Astrocyte (in vitro differentiated cells and primary cell): ENCODE measurements around the gene NR2C2.

ENCODE experiments used
- EZH2 ChIP-seq: IDR thresholded peaks from 2 replicates; pipeline ENCODE4 v1.6.1; 2012; ENCODE audit warnings: mild to moderate bottlenecking, low read length, inconsistent platforms; ENCODE audit not compliant: insufficient read depth
- TF ChIP-seq, protein P1 (sequence below): IDR thresholded peaks from 2 replicates; pipeline ENCODE4 v1.5.1; 2011; ENCODE audit warnings: low read depth, mild to moderate bottlenecking, inconsistent platforms, low read length, moderate library complexity; ENCODE audit not compliant: insufficient read depth

DNA sequence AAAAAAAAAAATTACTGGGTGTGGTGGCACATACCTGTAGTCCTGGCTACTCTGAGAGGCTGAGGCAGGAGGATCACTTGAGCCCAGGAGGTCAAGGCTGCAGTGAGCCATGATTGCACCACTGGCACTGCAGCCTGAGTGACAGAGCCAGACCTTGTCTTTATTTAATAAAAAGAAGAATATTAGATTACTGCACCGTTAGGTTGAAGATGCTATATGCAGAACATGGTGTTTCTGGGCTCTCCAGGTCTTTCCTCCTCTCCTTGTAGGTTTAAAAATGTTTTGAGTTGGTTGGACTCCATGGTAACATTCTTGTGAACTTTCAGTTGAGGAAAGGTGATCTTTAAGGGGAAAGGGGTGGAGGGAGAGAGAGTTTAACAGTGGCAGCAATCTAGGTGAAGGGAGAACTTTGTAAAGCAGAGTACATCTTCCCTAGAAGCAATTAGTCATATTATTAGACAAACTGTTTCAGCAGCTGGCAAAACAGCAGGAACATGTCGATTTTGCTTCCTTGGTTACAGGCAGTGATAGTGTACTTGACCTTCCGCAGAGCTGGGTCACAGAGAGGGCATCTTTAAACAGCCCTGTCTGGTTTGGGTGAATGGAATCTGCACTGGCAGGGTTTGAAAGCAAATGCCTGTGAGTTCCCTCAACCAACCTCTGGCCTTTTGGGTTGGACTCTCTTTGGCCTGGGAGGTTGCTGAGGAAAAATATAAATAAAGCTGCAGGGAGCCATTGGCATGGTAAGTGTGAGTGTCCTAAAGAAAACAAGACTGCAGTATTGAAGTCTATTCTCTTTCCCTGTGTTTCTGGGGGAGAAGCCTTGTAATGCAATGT lies 42.8 kb downstream of the NR2C2 start:
- no peak for TF ChIP-seq EZH2
- TF ChIP-seq, protein P1, sequence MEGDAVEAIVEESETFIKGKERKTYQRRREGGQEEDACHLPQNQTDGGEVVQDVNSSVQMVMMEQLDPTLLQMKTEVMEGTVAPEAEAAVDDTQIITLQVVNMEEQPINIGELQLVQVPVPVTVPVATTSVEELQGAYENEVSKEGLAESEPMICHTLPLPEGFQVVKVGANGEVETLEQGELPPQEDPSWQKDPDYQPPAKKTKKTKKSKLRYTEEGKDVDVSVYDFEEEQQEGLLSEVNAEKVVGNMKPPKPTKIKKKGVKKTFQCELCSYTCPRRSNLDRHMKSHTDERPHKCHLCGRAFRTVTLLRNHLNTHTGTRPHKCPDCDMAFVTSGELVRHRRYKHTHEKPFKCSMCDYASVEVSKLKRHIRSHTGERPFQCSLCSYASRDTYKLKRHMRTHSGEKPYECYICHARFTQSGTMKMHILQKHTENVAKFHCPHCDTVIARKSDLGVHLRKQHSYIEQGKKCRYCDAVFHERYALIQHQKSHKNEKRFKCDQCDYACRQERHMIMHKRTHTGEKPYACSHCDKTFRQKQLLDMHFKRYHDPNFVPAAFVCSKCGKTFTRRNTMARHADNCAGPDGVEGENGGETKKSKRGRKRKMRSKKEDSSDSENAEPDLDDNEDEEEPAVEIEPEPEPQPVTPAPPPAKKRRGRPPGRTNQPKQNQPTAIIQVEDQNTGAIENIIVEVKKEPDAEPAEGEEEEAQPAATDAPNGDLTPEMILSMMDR: no peak
